GM18858 (cell line): ENCODE measurements around the gene CTRB2.
A peak's percentile ranks its signal among the peaks of the same experiment; 100 is the strongest.

ENCODE experiments used
- ATAC-seq: cut with Tn5 transposase; IDR thresholded peaks from one replicate; pipeline ENCODE4 v1.9.1; 2021; ENCODE audit not compliant: unreplicated experiment

CTRB2 gene

GRCh38 chr16:75206749-75207451, at the start of gene CTRB2:
TSS of gene CTRB2 (minus strand) at chr16:75207161. CDS start at chr16:75207141, 20 bp downstream.
- ATAC-seq, result no peak

GRCh38 chr16:75256059-75256571, 49.2 kb upstream of the CTRB2 start:
- no peak for ATAC-seq

GRCh38 chr16:75254359-75254837, 47.4 kb upstream of the CTRB2 start:
- no peak for ATAC-seq

- no peak for ATAC-seq
These were observed 46.3 kb upstream of the CTRB2 start for GRCh38 chr16:75252946-75253911.

- no peak for ATAC-seq
These were observed 45.3 kb upstream of the CTRB2 start for GRCh38 chr16:75252049-75252864.

GRCh38 chr16:75251280-75252048, 44.5 kb upstream of the CTRB2 start, which contains the start of gene BCAR1:
TSS of gene BCAR1 (minus strand) at chr16:75251624. CDS start at chr16:75251482, 142 bp downstream.
- peak; percentile 64 for ATAC-seq

GRCh38 chr16:75250809-75251279, 43.9 kb upstream of the CTRB2 start:
- no peak for ATAC-seq

GRCh38 chr16:75250089-75250808, 43.3 kb upstream of the CTRB2 start:
- no peak for ATAC-seq

GRCh38 chr16:75249441-75249840, 42.5 kb upstream of the CTRB2 start:
- no peak for ATAC-seq

- no peak for ATAC-seq
These were observed 41.8 kb upstream of the CTRB2 start for GRCh38 chr16:75248536-75249380.

GRCh38 chr16:75248142-75248535, 41.2 kb upstream of the CTRB2 start:
- no peak for ATAC-seq

- no peak for ATAC-seq
These were observed 40.3 kb upstream of the CTRB2 start for GRCh38 chr16:75247249-75247648.

- ATAC-seq, result no peak
These were observed 39.7 kb upstream of the CTRB2 start for GRCh38 chr16:75246504-75247205.

GRCh38 chr16:75244844-75245758, 38.1 kb upstream of the CTRB2 start:
- no peak for ATAC-seq

- no peak for ATAC-seq
These were observed 37.4 kb upstream of the CTRB2 start for GRCh38 chr16:75244225-75244809.

GRCh38 chr16:75243667-75244224, 36.8 kb upstream of the CTRB2 start:
- no peak for ATAC-seq
